NOMO-1 treated with dmso at 0.1 percent for 144 hours (cell line): ENCODE measurements around the gene VSTM2B.

ENCODE experiments used
- DNase-seq: peaks from one replicate; lab custom pipeline; 2025; ENCODE audit not compliant: unreplicated experiment; lab: John Stamatoyannopoulos, UW

Gene VSTM2B

DNA sequence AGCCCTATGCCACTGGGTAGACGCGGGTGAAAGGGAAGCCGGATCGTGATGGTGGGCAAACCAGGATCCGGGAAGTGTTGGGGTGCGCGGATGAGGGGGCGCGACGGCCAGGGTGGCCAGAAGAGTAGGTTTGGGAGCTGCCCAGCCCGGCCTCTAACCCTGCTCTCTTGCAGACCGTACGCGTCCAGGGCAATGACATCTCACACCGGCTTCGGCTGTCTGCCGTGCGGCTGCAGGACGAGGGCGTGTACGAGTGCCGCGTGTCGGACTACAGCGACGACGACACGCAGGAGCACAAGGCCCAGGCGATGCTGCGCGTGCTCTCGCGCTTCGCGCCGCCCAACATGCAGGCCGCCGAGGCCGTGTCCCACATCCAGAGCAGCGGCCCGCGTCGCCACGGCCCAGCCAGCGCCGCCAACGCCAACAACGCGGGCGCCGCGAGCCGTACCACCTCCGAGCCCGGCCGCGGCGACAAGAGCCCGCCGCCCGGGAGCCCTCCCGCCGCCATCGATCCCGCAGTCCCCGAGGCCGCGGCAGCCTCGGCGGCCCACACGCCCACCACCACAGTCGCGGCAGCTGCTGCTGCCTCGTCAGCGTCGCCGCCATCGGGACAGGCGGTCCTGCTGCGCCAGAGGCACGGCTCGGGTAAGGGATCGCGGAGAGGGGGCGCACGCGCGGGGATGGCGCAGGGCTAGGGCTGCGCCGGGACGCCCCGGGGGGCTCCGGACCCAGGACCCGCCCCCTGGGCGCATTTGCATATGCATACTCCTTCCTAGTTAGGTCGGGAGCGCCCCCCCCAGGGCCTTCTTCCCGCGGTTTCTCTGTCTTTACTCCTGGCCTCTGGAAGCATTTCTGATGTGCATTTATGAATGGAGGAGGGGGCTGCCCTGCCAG is 4.1 kb downstream of the VSTM2B start:
- DNase-seq, result no peak

DNA sequence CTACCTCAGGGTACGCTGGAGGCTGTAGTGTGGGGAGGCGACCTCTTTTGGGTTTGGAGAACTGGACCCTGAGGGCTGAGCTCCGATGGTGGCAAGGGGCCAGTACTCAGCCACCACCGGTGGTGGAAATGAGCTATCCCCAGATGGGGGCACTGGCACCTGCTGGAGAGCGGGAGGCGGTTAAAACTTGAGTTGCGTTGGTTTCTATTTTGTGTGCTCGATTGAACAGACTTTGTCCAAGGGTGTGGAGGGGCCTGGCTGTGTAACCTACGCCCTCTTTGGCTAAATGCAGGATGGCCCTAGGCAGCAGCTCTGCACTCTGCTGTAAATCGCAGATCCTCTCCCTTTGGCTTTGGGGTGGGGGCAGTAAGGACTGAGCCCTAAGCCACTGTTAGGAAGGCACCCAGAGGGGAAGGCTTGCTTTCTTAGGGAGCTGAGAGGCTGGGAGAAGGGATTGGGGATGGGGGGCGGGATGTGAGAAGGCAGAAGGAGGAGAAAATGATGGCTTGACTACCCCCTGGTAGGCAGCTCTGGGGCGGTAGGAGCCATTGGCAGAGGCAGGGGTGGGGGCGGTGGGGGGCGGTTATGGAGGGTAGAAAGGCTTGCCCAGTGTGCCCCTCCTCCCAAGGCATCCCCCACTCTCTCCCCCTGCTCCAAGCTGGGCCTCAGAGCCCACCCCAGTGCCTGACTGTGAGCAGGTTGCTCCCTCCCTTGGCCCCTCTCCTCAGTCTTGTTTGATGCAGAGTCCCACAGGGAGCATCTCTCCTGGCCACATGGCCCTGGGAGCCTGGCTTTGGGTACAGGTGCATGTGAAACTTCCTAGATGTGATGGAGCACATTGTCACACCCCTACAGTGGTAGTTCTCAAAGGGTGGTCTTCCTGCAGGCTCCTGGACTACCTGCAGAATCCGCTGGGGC is 5.0 kb downstream of the VSTM2B start:
- no peak for DNase-seq

GRCh38 chr19:29531458-29532025 is 5.7 kb downstream of the VSTM2B start:
- DNase-seq, result no peak

GRCh38 chr19:29532097-29532496 is 6.3 kb downstream of the VSTM2B start:
- DNase-seq, result no peak

GRCh38 chr19:29532956-29533355 is 7.2 kb downstream of the VSTM2B start:
- no peak for DNase-seq

DNA sequence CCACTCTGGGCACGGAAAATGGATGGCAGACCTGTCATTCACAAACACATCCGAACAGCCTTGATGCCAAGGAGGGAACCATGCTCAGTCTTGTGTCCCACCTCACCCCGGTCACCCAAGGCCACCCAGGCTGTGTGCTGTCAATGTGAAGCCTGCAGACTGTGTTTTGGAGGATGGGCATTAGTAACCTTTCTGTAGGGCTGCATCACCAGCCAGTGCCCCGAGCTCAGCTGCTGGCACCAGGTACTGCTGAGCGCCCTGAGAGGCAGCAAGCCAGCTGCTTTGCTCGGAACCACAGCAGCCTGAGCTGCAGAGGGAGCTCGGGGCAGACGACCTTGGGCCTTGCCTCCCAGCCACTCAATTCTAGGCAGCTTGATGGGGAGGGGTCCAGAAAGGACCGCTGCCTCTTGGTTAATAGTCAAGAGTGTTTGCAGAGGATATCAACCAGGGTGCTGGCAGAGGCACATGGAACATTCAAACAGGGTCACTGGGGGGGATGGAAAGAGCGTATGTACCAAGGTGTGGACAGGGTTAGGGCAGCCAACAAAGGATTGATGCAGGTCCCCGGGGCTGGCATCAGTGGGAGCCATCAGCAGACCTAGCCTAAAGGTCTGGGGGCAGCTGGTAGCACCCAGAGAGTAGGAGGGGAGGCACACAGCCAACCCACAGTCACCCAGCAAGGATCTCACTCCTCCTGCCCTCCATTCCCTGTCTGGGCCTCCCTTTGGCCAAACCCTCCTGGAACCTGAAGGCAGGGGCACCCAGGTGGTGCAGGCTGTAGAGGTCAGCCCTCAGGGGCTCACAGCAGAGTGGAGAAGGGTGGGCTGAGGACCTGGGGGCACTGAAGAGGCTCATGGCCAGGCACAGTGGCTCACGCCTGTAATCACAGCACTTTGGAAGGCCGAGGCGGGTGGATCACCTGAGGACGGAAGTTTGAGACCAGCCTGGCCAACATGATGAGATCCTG is 8.1 kb downstream of the VSTM2B start:
- no peak for DNase-seq

- DNase-seq, result no peak
These were observed 9.5 kb downstream of the VSTM2B start for GRCh38 chr19:29535214-29535831.

GRCh38 chr19:29535984-29536508 is 10.3 kb downstream of the VSTM2B start:
- DNase-seq, result no peak

DNA sequence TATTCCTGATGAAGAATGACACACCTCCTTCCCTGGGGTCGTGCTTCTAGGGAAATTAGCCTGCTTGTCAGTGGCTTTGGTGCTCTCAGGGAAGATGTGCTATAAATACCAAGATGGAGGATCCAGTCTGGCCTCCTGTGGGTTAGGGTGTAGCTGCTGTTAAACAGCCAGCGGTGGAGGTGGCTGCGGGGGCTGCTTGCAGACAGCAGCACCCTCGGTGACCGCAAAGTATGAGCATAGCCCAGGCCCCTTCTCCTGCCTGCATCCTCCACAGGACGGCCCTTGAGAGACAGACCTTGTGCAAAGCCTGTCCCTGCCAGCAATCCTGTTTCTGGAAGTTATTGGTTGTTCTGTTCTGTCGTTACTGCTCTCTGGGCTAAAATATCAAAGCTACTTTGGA is 11.4 kb downstream of the VSTM2B start:
- no peak for DNase-seq

GRCh38 chr19:29537601-29538000 is 11.8 kb downstream of the VSTM2B start:
- no peak for DNase-seq

GRCh38 chr19:29538146-29538545 is 12.4 kb downstream of the VSTM2B start:
- DNase-seq, result no peak

GRCh38 chr19:29538651-29539050 is 12.9 kb downstream of the VSTM2B start:
- no peak for DNase-seq

GRCh38 chr19:29539131-29539530 is 13.3 kb downstream of the VSTM2B start:
- DNase-seq, result no peak

GRCh38 chr19:29539670-29540069 is 13.9 kb downstream of the VSTM2B start:
- DNase-seq, result no peak

DNA sequence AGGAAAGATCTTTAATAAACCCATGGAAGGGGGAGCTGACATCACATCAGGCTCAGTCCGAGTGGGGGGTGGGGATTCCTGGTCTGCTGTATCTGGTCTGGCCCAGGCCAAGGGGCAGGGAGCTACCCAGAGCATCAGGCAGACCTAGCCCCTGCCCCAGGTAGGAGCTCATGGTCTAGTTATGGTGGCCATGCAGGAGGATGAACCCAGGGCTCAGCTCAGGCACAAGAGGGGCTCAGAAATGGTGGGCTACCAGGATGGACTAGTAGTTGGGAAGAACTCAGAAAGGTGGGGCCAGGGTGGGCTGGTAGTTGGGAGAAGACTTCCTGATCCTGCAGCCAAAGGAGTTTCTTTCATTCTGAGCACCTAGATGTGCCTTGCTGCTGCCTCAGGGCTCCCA is 14.3 kb downstream of the VSTM2B start:
- no peak for DNase-seq

GRCh38 chr19:29541473-29542253 is 15.9 kb downstream of the VSTM2B start:
- DNase-seq, result no peak

DNA sequence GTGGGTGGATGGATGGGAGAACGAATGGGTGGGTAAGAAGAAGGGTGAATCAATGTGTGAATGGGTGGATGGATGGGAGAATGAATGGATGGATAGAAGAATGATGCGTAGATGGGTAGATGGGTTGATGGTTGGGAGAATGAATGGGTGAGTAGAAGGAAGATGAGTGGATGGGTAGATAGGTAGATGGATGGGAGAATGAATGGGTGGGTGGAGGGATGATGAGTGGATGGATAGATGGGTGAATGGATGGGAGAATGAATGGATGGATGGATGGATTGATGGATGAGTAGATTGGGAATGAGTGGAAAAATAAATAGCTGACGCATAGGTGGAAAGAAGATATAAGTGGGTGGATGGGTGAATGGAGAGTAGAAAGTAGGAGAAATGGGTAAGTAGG is 16.5 kb downstream of the VSTM2B start:
- DNase-seq, result no peak

- DNase-seq, result no peak
These were observed 17.0 kb downstream of the VSTM2B start for GRCh38 chr19:29542776-29543175.

- no peak for DNase-seq
These were observed 17.6 kb downstream of the VSTM2B start for GRCh38 chr19:29543381-29543780.
